Glomerular visceral epithelial cell (primary cell): ENCODE results near the gene OR2T2.
A peak's percentile ranks its signal among the peaks of the same experiment; 100 is the strongest.
"Not testable (repeated sequence)": the region's sequence is repeated elsewhere in the genome, so short reads cannot be mapped to it uniquely, and the experiment has no call there.

ENCODE experiments used
- DNase-seq: peaks from one replicate; pipeline ENCODE4 v3.0.0-alpha.2; 2016; ENCODE audit errors: extremely low spot score

OR2T2 gene, protein sequence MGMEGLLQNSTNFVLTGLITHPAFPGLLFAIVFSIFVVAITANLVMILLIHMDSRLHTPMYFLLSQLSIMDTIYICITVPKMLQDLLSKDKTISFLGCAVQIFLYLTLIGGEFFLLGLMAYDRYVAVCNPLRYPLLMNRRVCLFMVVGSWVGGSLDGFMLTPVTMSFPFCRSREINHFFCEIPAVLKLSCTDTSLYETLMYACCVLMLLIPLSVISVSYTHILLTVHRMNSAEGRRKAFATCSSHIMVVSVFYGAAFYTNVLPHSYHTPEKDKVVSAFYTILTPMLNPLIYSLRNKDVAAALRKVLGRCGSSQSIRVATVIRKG

DNA sequence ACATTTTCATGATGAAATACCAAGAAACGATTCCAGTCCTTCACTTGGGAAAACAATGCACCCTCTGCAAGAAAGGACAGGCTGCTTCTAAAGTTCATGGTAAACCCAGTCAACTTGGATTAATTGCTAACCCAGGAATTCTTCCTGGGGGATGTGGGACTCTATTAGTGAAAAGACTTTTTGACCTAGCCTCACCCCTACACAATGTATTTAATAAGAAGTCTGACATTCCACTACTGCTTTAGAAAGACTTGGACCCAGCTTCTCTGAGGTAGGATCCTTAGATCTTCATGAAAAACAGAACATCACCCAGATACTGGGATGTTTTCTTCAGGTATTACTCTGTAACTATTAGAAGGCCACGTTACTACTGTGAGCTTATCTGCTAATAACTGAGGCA is at the start of gene OR2T2:
Gene OR2T2, plus strand, starts transcription at position 239 of the 400 bp plus-strand sequence. CDS start 7,161 bp downstream, outside the sequence.
- not testable (repeated sequence) for DNase-seq

DNA sequence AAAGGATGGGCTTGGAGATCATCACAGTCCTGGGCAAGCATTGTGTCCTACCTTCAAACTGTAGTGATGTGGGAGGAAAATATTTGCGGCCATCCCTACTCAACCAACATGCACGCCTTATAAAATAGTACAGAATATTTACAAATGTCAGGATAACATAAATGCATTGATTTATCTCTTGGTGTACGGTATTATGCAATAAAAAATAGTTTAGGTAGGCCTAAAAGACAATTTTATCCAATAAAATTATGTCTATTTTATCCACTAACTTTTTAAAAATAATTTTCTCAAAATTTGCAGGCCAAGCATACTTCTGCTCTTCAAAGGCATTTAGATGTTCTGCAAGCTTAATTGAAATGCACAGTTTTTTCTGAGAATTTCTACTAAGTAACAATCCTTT is 42.7 kb upstream of the OR2T2 start, which contains the start of gene OR2T1:
Gene OR2T1, plus strand, starts transcription at position 301 of the 400 bp plus-strand sequence. CDS start 3,100 bp downstream, outside the sequence.
- no peak for DNase-seq

DNA sequence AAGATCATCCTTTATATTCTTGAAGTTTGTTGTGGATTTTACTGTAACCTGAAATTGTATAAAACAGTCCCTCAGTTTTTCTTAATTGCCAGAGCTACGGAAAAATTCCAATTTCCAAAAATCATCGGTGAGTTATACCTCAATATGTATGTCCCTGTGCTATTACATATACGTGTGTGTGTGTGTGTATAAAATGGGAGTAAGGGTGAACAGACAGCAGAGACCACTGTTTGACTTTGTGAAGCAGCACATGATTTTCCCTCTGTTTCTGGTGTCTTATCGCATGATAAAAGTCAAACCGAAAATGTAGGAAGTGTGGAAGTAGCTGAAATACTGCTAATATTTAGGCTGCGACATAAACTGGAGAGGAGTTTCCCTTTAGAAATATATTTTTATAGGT is 41.4 kb upstream of the OR2T2 start:
- no peak for DNase-seq

DNA sequence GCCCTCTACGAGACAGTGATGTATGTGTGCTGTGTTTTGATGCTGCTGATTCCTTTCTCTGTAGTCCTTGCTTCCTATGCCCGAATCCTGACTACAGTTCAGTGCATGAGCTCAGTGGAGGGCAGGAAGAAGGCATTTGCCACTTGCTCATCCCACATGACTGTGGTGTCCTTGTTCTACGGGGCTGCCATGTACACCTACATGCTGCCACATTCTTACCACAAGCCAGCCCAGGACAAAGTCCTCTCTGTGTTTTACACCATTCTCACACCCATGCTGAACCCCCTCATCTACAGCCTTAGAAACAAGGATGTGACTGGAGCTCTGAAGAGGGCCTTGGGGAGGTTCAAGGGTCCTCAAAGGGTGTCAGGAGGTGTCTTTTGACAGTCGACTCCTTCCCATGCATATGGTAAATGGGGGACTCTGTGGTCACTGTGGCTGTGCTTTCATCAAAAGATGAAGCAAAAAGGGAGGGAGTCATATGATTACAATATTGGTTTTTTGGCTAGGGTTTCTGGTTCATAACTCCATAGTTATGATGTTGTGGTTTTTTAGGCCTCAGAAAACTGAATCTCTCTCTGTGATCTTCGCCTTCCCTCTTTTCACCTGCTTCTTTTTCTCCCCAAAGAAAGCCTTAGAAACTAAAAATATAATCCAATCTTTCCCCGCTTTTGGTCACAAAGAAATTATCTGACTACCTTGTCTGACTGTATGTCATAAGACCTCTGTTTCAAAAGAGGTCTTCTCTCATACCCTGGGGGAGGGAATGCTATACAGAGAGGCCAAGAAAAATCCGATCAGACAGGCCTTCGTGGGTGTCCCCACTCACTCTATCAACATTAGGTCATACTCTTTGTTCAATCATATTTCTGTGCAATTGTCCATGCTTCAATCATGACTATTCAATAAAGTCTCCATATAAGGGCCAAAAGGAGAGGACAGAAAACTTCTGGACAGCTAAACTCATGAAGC is 38.4 kb upstream of the OR2T2 start:
- no peak for DNase-seq

DNA sequence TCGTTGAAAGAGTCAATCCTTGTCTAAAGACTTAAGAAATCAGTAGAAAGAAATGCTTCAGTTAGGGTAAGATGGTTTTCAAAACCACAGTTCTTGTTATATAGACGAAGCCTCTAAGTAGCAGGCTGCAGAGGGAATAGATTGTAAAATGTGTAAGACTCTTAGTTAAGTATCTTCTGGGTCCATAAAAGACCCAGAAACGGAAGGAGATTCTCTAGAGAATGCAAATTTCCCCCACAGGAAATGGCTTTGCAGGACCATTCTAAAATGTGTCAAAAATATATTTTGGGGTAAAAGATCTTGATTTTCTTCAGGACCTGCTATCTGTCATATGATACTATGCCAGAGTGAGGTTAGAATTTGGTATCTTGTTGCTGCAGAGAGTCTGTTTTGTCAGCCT is 29.2 kb upstream of the OR2T2 start:
- no peak for DNase-seq

DNA sequence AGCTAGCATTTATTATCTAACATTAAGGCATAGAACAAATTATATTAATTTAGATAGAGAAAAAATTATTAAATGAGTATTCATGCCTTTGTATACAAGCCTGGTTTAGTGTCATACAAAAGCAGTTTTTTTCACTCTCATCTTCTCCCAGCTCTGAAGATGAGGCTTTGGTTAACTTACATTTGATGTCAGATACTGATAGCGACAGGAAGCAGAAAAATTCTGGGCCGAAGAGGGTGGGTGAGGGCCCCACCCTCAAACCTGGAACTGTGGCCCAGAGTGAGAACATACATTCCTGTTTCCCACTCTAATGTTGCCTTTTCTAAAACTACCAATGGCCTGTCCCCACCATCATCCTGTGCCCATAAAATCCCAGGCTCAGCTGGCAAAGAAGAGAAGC is 27.6 kb upstream of the OR2T2 start:
- no peak for DNase-seq

DNA sequence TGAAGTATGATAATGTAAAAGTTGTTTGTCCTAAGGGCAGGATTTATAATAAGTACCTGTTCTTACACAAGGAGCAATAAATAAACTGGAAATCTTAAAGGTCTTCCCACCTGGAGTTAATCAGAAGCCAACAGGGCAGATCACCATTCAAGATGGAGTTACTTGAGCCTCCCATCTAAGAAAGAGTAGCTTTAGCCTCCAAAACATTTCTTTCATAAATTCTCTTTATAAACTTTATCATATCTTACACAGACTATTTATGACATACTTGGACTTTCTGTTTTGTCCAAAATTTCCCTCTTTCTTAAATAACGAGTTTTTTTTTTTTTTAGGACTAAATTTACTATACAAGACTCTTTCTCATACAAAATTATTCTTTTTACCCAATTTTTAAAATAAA is 24.1 kb upstream of the OR2T2 start:
- DNase-seq: peak; percentile 1

DNA sequence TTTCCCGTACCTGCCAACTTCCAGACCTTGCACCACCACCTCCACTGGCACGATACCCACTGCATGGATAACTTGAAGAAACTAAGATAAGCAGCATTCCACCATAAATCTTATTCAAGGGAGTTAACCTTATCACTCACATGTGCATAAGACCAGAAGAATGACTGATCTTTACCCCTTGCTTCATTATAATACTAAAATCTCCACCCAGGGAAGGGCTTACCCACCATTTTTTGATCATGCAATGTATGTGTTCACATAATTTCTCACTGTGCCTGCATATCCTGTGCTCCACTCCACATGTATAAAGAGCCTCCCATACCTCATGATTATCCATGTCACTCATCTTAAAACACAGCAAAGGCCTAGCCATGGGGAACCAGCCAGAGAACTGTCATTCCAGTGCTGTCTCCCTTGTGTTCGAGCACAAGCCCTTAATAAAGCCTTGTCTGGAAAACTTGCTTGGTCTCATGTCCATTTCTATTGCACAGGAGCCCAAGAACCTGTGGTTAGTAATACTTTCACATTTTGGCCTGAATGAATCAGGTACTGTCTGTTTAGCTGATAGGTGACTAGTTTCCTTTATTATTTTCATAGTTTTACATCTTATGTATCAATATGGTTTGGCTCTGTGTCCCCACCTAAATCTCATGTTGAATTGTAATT is 17.8 kb upstream of the OR2T2 start:
- DNase-seq: not testable (repeated sequence)

DNA sequence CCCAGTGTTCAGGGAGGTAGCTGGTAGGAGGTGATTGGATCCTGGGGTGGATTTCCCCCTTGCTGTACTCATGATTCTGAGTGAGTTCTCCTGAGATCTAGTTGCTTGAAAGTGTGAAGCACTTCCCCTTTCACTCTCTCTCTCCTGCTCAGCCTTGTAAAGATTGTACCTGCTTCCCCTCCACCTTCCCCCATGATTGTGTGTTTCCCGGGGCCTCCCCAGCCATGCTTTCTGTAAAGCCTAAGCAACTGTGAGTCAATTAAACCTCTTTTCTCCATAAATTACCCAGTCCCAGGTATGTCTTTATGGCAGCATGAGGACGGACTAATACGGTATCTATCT is 17.3 kb upstream of the OR2T2 start:
- DNase-seq: not testable (repeated sequence)

DNA sequence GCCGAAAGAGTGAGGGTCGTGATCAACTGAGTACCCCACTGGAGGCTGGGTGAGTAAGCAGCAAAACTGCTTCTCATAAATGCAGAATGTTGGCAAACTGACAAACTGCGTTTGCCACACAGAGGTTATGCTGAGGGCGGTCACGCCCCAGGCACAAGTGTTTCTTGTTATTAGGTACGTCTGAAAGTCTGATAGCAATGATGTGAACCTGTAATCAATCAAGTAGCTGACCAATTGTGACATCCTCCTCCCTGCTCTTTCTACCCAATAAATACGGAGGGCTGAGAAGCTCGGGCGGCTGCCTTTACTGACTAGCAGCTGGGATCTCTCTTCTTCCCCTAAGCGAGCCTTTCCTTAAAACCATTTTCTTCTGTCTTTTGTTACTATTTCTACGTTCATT is 13.8 kb upstream of the OR2T2 start:
- DNase-seq: not testable (repeated sequence)

DNA sequence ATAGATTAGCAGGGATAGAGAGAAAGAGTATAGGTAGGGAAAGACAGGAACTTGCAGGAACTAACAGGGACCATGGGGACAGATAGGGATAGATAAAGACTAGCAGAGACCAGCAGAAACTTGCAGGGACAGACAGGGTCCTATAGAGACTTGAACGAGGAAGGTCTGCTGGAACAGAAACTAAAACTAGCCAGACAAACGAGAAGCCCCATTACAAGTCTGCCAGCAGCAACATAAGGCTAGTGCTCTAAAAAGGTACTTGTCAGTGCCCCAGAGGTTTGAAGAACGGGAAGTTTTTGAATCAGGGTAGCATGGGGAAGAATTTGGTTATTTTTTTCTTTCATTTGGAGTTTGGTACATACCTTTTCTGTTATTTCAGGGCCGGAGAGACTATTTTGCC is 13.2 kb upstream of the OR2T2 start:
- not testable (repeated sequence) for DNase-seq

DNA sequence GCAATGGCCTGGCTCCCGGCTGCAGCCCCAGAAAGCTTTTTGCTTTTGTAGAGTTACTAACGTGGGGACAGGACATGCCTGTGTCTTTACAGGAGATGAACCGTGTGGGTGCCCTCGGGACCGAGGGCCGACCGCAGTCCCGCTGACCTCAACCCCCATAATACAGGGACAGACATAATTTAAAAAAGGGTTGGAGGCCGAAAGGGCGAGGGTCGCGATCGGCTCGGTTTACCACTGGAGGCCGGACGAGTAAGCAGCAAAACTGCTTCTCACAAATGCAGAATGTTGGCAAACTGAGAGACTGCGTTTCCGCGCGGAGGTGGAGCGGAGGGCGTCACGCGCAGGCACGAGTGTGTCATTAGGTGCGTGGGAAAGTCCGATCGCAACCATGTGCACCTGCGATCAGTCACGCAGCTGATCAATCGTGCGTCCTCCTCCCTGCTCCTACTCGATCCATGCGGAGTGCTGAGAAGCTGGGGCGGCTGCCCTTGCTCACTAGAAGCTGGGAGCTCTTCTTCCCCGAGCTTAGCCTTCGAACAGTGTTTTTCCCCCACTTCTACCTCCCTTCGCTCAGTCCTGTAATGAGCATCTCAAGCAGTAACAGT is 11.5 kb upstream of the OR2T2 start:
- not testable (repeated sequence) for DNase-seq

DNA sequence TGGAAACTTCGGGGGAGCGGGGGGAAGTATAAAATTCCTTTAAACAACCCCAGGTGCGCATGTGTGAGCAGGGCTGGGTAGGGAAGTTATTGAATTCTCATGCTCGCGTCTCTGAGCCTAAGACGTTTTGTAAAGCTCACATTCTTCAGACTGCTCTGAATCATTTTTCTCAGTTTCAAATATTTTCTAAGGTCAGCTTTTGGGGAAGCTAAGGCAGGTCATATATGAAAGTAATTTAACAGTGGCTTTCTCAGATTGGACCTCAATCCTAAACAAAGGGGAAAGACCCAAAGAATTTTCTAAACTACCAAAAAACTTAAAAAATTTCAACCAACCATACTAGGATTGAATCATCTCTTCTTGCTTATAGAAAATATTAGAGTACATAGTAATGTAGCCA is 10.5 kb upstream of the OR2T2 start:
- DNase-seq: not testable (repeated sequence)

DNA sequence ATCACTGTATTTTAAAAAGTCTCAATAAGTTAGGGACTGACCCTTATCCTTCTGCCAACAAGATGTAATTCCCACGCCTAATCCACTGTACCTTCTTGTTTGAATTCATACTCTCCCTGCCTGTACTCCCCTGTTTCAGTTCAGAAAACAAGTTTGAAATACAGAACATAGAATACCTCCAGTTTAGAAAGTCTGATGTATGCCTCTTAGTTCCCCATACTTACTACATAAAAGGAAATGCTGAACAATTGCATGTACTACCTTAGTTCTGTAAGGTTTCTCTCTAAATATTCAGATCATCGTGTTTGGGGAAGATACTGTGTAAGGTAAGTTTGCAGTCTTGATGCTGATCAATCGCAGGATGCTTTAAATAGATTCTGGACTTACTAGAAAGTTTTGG is 9.1 kb upstream of the OR2T2 start:
- DNase-seq: not testable (repeated sequence)

DNA sequence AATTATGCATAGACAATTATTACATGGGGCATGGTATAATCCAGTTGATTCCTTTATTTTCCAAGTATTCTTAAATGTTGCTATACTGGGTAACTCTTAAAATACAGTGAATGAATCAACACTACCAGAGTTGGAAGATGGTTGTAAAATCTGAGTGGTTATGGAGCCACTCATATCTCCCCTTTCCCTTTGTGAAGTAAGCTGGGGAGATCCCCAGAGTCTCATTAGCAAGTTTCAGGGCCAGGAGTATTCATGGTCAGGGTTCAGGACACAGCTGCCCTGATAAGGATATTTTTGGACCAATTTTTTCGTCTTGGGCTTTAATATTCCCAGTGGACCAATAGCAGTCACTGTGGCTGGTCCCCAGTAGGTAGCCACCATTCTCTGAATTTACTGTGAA is 6.8 kb upstream of the OR2T2 start:
- DNase-seq: not testable (repeated sequence)

DNA sequence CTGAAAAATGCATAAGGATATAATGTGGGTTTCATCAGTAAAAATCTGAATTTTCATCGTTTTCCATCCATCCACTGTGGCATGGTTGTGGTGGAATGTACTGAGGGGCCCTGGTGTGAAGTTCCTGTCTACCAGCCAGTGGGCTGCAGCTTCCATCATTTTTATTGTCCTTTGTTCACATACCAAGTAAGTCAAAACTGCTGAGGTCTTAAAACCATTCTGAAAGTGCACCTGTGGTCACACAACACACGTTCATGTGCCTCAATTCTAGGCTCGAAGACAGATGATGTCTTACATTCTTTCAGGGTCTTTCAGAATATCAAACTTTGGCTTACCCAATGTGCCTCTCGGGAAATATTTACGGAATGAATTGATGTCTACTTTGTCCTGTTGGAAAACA is 6.2 kb upstream of the OR2T2 start:
- DNase-seq: not testable (repeated sequence)

DNA sequence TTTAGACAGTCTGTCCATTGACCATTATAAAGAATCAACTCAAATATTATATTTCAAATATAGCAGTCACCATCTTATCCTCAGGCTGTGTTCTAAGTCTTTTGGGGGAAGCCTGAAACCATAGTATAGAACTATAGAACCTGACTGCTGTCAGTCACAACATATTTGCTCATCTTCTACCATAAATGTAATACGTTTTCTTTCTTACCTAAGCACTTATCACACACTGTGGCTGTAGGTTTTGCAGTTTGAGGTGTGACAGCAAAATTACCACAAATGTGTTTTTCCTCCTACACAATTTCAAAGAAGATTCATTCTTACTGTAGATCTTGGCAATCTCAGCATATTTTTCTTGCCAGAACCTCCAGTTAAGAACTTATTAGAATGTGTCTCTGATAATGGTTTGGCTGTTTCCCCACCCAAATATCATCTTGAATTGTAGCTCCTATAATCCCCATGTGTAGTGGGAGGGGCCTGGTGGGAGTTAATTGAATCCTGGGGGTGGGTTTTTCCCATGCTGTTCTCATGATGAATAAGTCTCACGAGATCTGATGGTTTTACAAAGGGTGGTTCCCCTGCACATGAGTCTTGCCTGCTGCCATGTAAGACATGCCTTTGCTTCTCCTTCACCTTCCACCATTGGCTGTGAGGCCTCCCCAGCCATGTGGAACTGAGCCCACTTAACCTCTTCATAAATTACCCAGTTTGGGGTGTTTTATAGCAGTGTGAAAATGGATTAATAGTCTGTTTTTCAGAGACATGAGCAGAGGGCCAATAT is 2.7 kb upstream of the OR2T2 start:
- DNase-seq: not testable (repeated sequence)

DNA sequence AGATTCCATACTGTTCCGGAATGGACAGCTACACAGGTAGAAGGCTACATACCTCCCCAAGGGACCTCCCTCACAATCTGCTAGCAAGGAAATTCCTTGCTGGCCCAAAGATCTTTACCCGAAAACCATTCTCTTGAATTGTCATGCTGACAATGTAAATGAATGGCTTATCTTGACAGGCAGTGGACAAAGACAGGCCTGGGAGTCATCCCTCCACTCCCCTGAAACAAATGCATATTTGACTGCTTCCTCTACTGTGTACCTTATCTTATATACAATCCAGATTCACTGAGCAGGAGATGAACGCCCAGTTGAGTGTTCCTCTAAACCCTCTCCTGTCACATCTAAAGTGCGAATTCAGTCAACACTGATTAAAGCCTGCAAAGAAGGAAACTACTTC is 834 bp upstream of the OR2T2 start:
- not testable (repeated sequence) for DNase-seq

DNA sequence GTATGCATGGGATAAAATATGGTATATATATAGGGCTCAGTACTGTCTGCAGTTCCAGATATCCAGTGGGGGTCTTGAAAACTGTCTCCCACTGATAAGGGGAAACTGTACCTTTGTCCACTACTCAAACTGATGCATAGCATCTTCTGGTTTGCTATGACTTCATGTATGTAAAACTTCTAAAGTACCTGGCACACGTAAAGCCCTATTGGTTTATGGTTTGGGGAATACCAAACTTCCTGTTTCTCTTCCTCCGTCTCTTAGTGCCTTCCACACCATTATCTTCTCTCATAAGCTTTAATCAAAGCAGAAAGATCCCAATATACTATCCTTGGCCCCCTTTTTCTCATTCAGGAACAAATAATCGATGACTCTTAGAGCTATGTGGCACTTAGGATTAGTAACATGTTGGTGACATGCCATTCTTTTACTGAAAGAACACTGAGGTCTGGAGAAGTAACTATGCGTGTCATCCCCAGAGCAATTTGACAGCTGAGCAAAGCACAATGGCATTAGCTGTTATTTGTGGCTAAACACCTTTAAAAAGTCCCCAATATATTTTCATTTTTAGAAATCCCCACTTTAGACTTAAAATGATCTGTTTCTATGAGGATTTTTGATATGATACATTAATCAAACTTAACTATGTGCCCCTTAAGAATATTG is 3.1 kb downstream of the OR2T2 start:
- not testable (repeated sequence) for DNase-seq

DNA sequence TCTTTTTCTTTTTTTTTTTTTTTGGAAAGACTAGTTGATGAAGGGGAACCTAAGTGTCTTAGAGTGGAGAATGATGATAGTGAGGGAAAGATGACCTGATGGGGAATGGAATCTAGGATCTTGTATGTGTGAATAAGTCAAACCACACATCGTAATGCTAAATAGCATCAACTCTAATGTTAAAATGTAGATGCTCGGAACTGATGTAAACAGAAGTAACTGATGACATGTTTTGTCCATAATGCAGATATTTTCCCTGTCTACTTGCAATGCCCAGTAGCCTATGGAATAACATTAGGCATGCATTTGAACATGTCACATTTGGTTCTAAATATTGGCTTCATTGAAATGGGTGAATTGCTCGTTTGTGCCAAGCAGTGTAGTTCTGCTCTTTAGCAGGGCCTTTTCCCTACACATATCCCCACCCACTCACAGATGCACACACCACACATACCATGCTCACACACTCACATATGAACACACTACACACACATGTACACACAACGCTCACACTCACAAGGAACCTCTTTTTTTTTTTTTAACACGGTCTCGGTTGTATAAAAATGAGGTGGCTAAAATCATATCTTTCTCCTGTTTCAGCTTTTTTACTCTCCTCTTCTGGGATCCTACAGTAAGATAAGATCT is 4.5 kb downstream of the OR2T2 start:
- DNase-seq: not testable (repeated sequence)
